ENCODE data around the gene NXT1. TPM values are rescaled to one million over a fixed set of nuclear protein-coding genes. Genes with fewer than 3 reads are reported as not detected.
A peak's percentile ranks its signal among the peaks of the same experiment; 100 is the strongest.

NXT1 gene
- polyA plus RNA-seq, 4 donors: 4.9 to 22.2 (median 13.7) TPM

GRCh38 chr20:23365390-23366165, 15.0 kb downstream of the NXT1 start:
- DNase-seq (no peak), FAIRE-seq (no peak)
- H3K27ac ChIP-seq (ENCODE audit: low read depth in 1 of 3, low read length in 2 of 3): no peak overlapping the region
- H3K4me3 ChIP-seq (ENCODE audit: low read depth in 1 of 3, low read length in 3 of 3): no peak overlapping the region
- WGBS, 3 donors: 96 to 97% (median 97%) methylated on average over 65 of the region's 65 CpGs
- H3K27me3 ChIP-seq (ENCODE audit: control insufficient read depth in 3 of 3, insufficient read depth in 3 of 3, low read length in 3 of 3): no peaks in the 10 kb centered on the region
- H3K4me1 ChIP-seq (ENCODE audit: control insufficient read depth in 3 of 3, insufficient read depth in 2 of 3, low read depth in 1 of 3, low read length in 2 of 3): peaks cover 4 to 12% (median 6%) of the 10 kb centered on the region in 3 donors
- peaks cover 0 to 27% (median 7%) of the 10 kb centered on the region in 3 donors for H3K36me3 ChIP-seq (ENCODE audit: control insufficient read depth in 3 of 3, insufficient read depth in 2 of 3, low read depth in 1 of 3, low read length in 3 of 3)
- H3K9me3 ChIP-seq (ENCODE audit: control insufficient read depth in 2 of 2, insufficient read depth in 1 of 2, low read depth in 1 of 2, low read length in 1 of 2): no peaks in the 10 kb centered on the region

- Histone ChIP-seq H3K9me3 (ENCODE audit: control insufficient read depth in 2 of 2, insufficient read depth in 1 of 2, low read depth in 1 of 2, low read length in 1 of 2) (no peaks in the 10 kb centered on the region), H3K4me3 (ENCODE audit: low read depth in 1 of 3, low read length in 3 of 3) (no peak overlapping the region), H3K4me1 (ENCODE audit: control insufficient read depth in 3 of 3, insufficient read depth in 2 of 3, low read depth in 1 of 3, low read length in 2 of 3) (peaks cover 4 to 6% (median 5%) of the 10 kb centered on the region in 3 donors), H3K27me3 (ENCODE audit: control insufficient read depth in 3 of 3, insufficient read depth in 3 of 3, low read length in 3 of 3) (no peaks in the 10 kb centered on the region), H3K27ac (ENCODE audit: low read depth in 1 of 3, low read length in 2 of 3) (no peak overlapping the region), H3K36me3 (ENCODE audit: control insufficient read depth in 3 of 3, insufficient read depth in 2 of 3, low read depth in 1 of 3, low read length in 3 of 3) (peaks cover 3 to 27% (median 7%) of the 10 kb centered on the region in 3 donors)
- peak in 1 of 2 donors; percentile 5 for DNase-seq
- WGBS, 3 donors: 21 to 35% (median 33%) methylated on average over 1 of the region's 1 CpG
- peak; percentile 26 for FAIRE-seq
Measured at GRCh38 chr20:23366384-23366783, 15.8 kb downstream of the NXT1 start.

GRCh38 chr20:23367770-23368169, 17.2 kb downstream of the NXT1 start:
- Histone ChIP-seq H3K9me3 (ENCODE audit: control insufficient read depth in 2 of 2, insufficient read depth in 1 of 2, low read depth in 1 of 2, low read length in 1 of 2) (no peaks in the 10 kb centered on the region), H3K4me3 (ENCODE audit: low read depth in 1 of 3, low read length in 3 of 3) (no peak overlapping the region), H3K27ac (ENCODE audit: low read depth in 1 of 3, low read length in 2 of 3) (no peak overlapping the region), H3K36me3 (ENCODE audit: control insufficient read depth in 3 of 3, insufficient read depth in 2 of 3, low read depth in 1 of 3, low read length in 3 of 3) (peaks cover 3 to 32% (median 7%) of the 10 kb centered on the region in 3 donors), H3K27me3 (ENCODE audit: control insufficient read depth in 3 of 3, insufficient read depth in 3 of 3, low read length in 3 of 3) (no peaks in the 10 kb centered on the region), H3K4me1 (ENCODE audit: control insufficient read depth in 3 of 3, insufficient read depth in 2 of 3, low read depth in 1 of 3, low read length in 2 of 3) (peaks cover 4 to 6% (median 5%) of the 10 kb centered on the region in 3 donors)
- DNase-seq (no peak), FAIRE-seq (no peak)

GRCh38 chr20:23368316-23369071, 17.9 kb downstream of the NXT1 start:
- no peak for DNase-seq
- WGBS, 3 donors: 94 to 96% (median 96%) methylated on average over 2 of the region's 2 CpGs
- no peak for FAIRE-seq
- H3K9me3 ChIP-seq (ENCODE audit: control insufficient read depth in 2 of 2, insufficient read depth in 1 of 2, low read depth in 1 of 2, low read length in 1 of 2): no peaks in the 10 kb centered on the region
- no peak overlapping the region for H3K4me3 ChIP-seq (ENCODE audit: low read depth in 1 of 3, low read length in 3 of 3)
- peaks cover 0 to 1% (median 0%) of the 10 kb centered on the region in 3 donors for H3K4me1 ChIP-seq (ENCODE audit: control insufficient read depth in 3 of 3, insufficient read depth in 2 of 3, low read depth in 1 of 3, low read length in 2 of 3)
- H3K36me3 ChIP-seq (ENCODE audit: control insufficient read depth in 3 of 3, insufficient read depth in 2 of 3, low read depth in 1 of 3, low read length in 3 of 3): peaks cover 3 to 35% (median 7%) of the 10 kb centered on the region in 3 donors
- no peak overlapping the region for H3K27ac ChIP-seq (ENCODE audit: low read depth in 1 of 3, low read length in 2 of 3)
- H3K27me3 ChIP-seq (ENCODE audit: control insufficient read depth in 3 of 3, insufficient read depth in 3 of 3, low read length in 3 of 3): no peaks in the 10 kb centered on the region

DNA sequence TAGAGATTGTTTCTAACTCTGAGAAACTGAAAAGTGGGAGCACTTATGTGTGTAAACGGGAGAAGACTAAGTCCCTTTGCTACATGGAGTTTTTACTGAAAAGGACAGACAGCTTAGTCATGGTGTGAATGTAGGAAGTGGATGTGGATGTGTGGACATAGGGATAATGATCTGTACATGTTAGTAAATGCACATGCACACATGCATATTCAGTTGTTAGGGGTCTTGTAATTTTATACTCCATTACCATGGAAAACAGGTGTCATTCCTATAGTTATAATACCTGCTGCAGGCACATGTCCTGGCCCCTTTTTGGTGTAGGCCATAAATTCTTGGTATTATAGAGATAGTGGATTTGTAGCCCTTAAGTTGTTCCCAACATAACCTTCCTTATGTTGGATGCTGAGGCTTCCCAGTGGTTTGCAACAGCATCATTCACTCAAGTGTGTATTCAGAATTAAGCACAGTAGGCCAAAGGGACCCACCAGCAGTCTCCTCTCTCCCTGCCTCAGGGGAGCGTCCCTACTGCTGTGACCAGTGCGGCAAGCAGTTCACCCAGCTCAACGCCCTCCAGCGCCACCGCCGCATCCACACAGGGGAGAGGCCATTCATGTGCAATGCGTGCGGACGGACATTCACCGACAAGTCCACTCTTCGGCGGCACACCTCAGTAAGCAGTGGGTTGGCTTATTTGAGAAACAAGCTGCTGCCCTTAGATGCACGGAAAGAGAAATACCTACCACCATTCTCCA, 18.7 kb downstream of the NXT1 start:
- Histone ChIP-seq H3K36me3 (ENCODE audit: control insufficient read depth in 3 of 3, insufficient read depth in 2 of 3, low read depth in 1 of 3, low read length in 3 of 3) (peaks cover 3 to 38% (median 7%) of the 10 kb centered on the region in 3 donors), H3K27me3 (ENCODE audit: control insufficient read depth in 3 of 3, insufficient read depth in 3 of 3, low read length in 3 of 3) (no peaks in the 10 kb centered on the region), H3K9me3 (ENCODE audit: control insufficient read depth in 2 of 2, insufficient read depth in 1 of 2, low read depth in 1 of 2, low read length in 1 of 2) (no peaks in the 10 kb centered on the region), H3K4me1 (ENCODE audit: control insufficient read depth in 3 of 3, insufficient read depth in 2 of 3, low read depth in 1 of 3, low read length in 2 of 3) (no peaks in the 10 kb centered on the region), H3K27ac (ENCODE audit: low read depth in 1 of 3, low read length in 2 of 3) (no peak overlapping the region), H3K4me3 (ENCODE audit: low read depth in 1 of 3, low read length in 3 of 3) (no peak overlapping the region)
- DNase-seq (no peak), FAIRE-seq (no peak)
- 93 to 97% (median 95%) methylated on average over 14 of the region's 14 CpGs for WGBS, 3 donors

GRCh38 chr20:23370274-23370673, 19.7 kb downstream of the NXT1 start:
- no peak overlapping the region for H3K4me3 ChIP-seq (ENCODE audit: low read depth in 1 of 3, low read length in 3 of 3)
- no peaks in the 10 kb centered on the region for H3K27me3 ChIP-seq (ENCODE audit: control insufficient read depth in 3 of 3, insufficient read depth in 3 of 3, low read length in 3 of 3)
- DNase-seq (no peak), FAIRE-seq (no peak)
- H3K4me1 ChIP-seq (ENCODE audit: control insufficient read depth in 3 of 3, insufficient read depth in 2 of 3, low read depth in 1 of 3, low read length in 2 of 3): no peaks in the 10 kb centered on the region
- no peak overlapping the region for H3K27ac ChIP-seq (ENCODE audit: low read depth in 1 of 3, low read length in 2 of 3)
- H3K9me3 ChIP-seq (ENCODE audit: control insufficient read depth in 2 of 2, insufficient read depth in 1 of 2, low read depth in 1 of 2, low read length in 1 of 2): no peaks in the 10 kb centered on the region
- 94% methylated on average over 5 of the region's 5 CpGs for WGBS, 3 donors
- H3K36me3 ChIP-seq (ENCODE audit: control insufficient read depth in 3 of 3, insufficient read depth in 2 of 3, low read depth in 1 of 3, low read length in 3 of 3): peaks cover 3 to 31% (median 10%) of the 10 kb centered on the region in 3 donors

- 78 to 95% (median 83%) methylated on average over 3 of the region's 3 CpGs for WGBS, 3 donors
- Histone ChIP-seq H3K4me1 (ENCODE audit: control insufficient read depth in 3 of 3, insufficient read depth in 2 of 3, low read depth in 1 of 3, low read length in 2 of 3) (no peaks in the 10 kb centered on the region), H3K4me3 (ENCODE audit: low read depth in 1 of 3, low read length in 3 of 3) (no peak overlapping the region), H3K27ac (ENCODE audit: low read depth in 1 of 3, low read length in 2 of 3) (no peak overlapping the region), H3K9me3 (ENCODE audit: control insufficient read depth in 2 of 2, insufficient read depth in 1 of 2, low read depth in 1 of 2, low read length in 1 of 2) (no peaks in the 10 kb centered on the region), H3K27me3 (ENCODE audit: control insufficient read depth in 3 of 3, insufficient read depth in 3 of 3, low read length in 3 of 3) (no peaks in the 10 kb centered on the region), H3K36me3 (ENCODE audit: control insufficient read depth in 3 of 3, insufficient read depth in 2 of 3, low read depth in 1 of 3, low read length in 3 of 3) (peaks cover 3 to 29% (median 10%) of the 10 kb centered on the region in 3 donors)
- DNase-seq (no peak), FAIRE-seq (no peak)
Measured at GRCh38 chr20:23370873-23371272, 20.3 kb downstream of the NXT1 start.

GRCh38 chr20:23371496-23371895, 20.9 kb downstream of the NXT1 start:
- H3K36me3 ChIP-seq (ENCODE audit: control insufficient read depth in 3 of 3, insufficient read depth in 2 of 3, low read depth in 1 of 3, low read length in 3 of 3): peaks cover 3 to 27% (median 10%) of the 10 kb centered on the region in 3 donors
- no peaks in the 10 kb centered on the region for H3K4me1 ChIP-seq (ENCODE audit: control insufficient read depth in 3 of 3, insufficient read depth in 2 of 3, low read depth in 1 of 3, low read length in 2 of 3)
- no peak overlapping the region for H3K27ac ChIP-seq (ENCODE audit: low read depth in 1 of 3, low read length in 2 of 3)
- no peaks in the 10 kb centered on the region for H3K27me3 ChIP-seq (ENCODE audit: control insufficient read depth in 3 of 3, insufficient read depth in 3 of 3, low read length in 3 of 3)
- H3K9me3 ChIP-seq (ENCODE audit: control insufficient read depth in 2 of 2, insufficient read depth in 1 of 2, low read depth in 1 of 2, low read length in 1 of 2): no peaks in the 10 kb centered on the region
- DNase-seq (no peak), FAIRE-seq (no peak)
- H3K4me3 ChIP-seq (ENCODE audit: low read depth in 1 of 3, low read length in 3 of 3): no peak overlapping the region
- WGBS, 3 donors: 78 to 81% (median 81%) methylated on average over 4 of the region's 4 CpGs
